Coronary artery (tissue), 2 donors: ENCODE measurements around the gene GLIPR2.

Experiments
- DNase-seq: peaks from one replicate; pipeline ENCODE4 v3.0.0-alpha.2; 2017; ENCODE audit warnings: low spot score
- H3K27ac ChIP-seq, 2 donors: fragments of 200-600 bp; sonication (generic); one replicate each; pipeline ENCODE4 v1.5.1; 2016 to 2019
- H3K4me3 ChIP-seq: fragments of 200-600 bp; sonication (generic); 2 replicates; pipeline ENCODE4 v1.5.1; 2016; ENCODE audit warnings: mild to moderate bottlenecking, moderate library complexity
- CTCF ChIP-seq: fragments of 200-600 bp; sonication (generic); IDR thresholded peaks from one replicate; pipeline ENCODE4 v1.5.1; 2019; ENCODE audit warnings: antibody characterized with exemption

GLIPR2 gene

GRCh38 chr9:36099718-36100117 is 36.8 kb upstream of the GLIPR2 start:
- no peak for DNase-seq
- no peak overlapping the region for H3K27ac ChIP-seq
- H3K4me3 ChIP-seq = no peak overlapping the region
- no peak for TF ChIP-seq CTCF

GRCh38 chr9:36100532-36100931 is 36.0 kb upstream of the GLIPR2 start:
- DNase-seq = no peak
- H3K4me3 ChIP-seq = no peak overlapping the region
- H3K27ac ChIP-seq = no peak overlapping the region
- no peak for TF ChIP-seq CTCF

- Histone ChIP-seq H3K27ac (peak overlapping the region in 1 of 2 donors; percentile 34), H3K4me3 (no peak overlapping the region)
- DNase-seq = no peak
- TF ChIP-seq CTCF = no peak
These were observed 34.4 kb upstream of the GLIPR2 start for GRCh38 chr9:36101916-36102741.

- no peak overlapping the region for H3K4me3 ChIP-seq
- DNase-seq = no peak
- H3K27ac ChIP-seq = peak overlapping the region in 1 of 2 donors; percentile 34
- TF ChIP-seq CTCF = peak; percentile 73
These were observed 33.6 kb upstream of the GLIPR2 start for GRCh38 chr9:36102742-36103495.

GRCh38 chr9:36109071-36109470 is 27.5 kb upstream of the GLIPR2 start:
- H3K27ac ChIP-seq = no peak overlapping the region
- DNase-seq = no peak
- H3K4me3 ChIP-seq = no peak overlapping the region
- TF ChIP-seq CTCF = no peak

GRCh38 chr9:36110434-36110833 is 26.1 kb upstream of the GLIPR2 start:
- no peak overlapping the region for H3K27ac ChIP-seq
- no peak for DNase-seq
- TF ChIP-seq CTCF = no peak
- no peak overlapping the region for H3K4me3 ChIP-seq
